ENCODE measurements around the gene SUSD2. TPM values are rescaled to one million over a fixed set of nuclear protein-coding genes. Genes with fewer than 3 reads are reported as not detected.

SUSD2 gene
- total RNA-seq, 1 donor from 2014 or later: 4.5 TPM

Other genes with a start within 250 kb of the SUSD2 start
- not detected in 2 replicates for gene GSTT2B, start 220.3 kb upstream of the SUSD2 start, total RNA-seq
- not detected in 2 replicates for gene DDTL, start 214.6 kb upstream of the SUSD2 start, total RNA-seq
- gene DDT, start 207.0 kb upstream of the SUSD2 start, total RNA-seq: 108 and 113 TPM in 2 replicates
- not detected in 2 replicates for gene GSTT2, start 201.4 kb upstream of the SUSD2 start, total RNA-seq
- gene GSTT4, start 176.0 kb upstream of the SUSD2 start, total RNA-seq: not detected in 2 replicates
- 53.4 and 55.6 TPM in 2 replicates for gene CABIN1, start 170.2 kb upstream of the SUSD2 start, total RNA-seq
- 136 and 150 TPM in 2 replicates for gene GGT5, start 63.6 kb downstream of the SUSD2 start, total RNA-seq
- 79.5 and 93.5 TPM in 2 replicates for gene SPECC1L, start 89.3 kb downstream of the SUSD2 start, total RNA-seq
- 1.6 and 3.5 TPM in 2 replicates for gene ADORA2A, start 246.1 kb downstream of the SUSD2 start, total RNA-seq

All from osteocyte (in vitro differentiated cells).